Measurements from ENCODE around the gene ELF2.

- TF ChIP-seq CTCF (conservative IDR thresholded peaks at IDR 0.05) (no peak), ZFX (IDR thresholded peaks at IDR 0.05) (no peak)
Measured at GRCh38 chr4:139082750-139083606, 94.0 kb downstream of the ELF2 start.

All from C4-2B (cell line).